Measurements from ENCODE around the gene PHF5A. TPM values are rescaled to one million over a fixed set of nuclear protein-coding genes. Genes with fewer than 3 reads are reported as not detected.

The PHF5A gene
- total and polyA plus RNA-seq, 7 experiments from 2014 or later = 22.4 to 63.9 (median 31.8) TPM

DNA sequence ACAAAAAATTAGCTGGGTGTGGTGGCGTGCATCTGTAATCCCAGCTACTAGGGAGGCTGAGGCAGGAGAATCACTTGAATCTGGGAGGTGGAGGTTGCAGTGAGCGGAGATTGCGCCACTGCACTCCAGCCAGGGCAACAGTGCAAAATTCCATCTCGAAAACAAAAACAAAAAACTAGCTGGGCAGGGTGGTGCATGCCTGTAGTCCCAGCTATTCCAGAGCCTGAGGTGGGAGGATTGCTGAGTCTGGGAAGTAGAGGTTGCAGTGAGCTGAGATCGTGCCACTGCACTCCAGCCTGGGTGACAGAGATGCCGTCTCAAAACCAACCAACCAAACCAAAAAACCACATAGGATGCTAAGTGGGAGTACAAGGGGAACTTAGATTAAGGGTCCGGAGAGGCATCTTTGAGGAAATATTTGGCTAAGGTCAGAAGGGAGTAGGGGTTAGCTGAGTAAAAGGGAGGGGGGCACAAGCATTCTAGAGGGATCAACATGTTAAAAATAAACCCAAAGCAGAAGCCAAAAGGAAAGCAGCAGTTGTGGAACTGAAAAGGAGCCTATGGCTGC, 10.2 kb downstream of the PHF5A start:
- CTCF ChIA-PET = no interaction called here
- no peaks in the 10 kb centered on the region for H3K27me3 Mint-ChIP-seq
- no peak for DNase-seq
- POLR2A ChIA-PET = interaction anchor here (0.6 to 1.4 kb wide), 3 partner anchors 10 to 46 kb away, joined by 3 to 4 read pairs (median 3); partner anchors contain the start of gene PHF5A
- peaks cover 3 to 22% (median 9%) of the 10 kb centered on the region in 5 donors for H3K36me3 Mint-ChIP-seq
- peaks cover 0 to 6% (median 4%) of the 10 kb centered on the region in 7 donors for H3K4me1 Mint-ChIP-seq
- H3K27ac ChIP-seq (ENCODE audit: low read depth, low read length) = no peak overlapping the region
- intact Hi-C loops (cut with micrococcal nuclease) = no loop called here
- H3K27me3 ChIP-seq (ENCODE audit: control insufficient read depth in 2 of 2, insufficient read depth in 2 of 2, low read length in 2 of 2) = no peaks in the 10 kb centered on the region
- H3K4me1 ChIP-seq (ENCODE audit: control insufficient read depth in 2 of 2, insufficient read depth in 2 of 2, low read length in 2 of 2) = no peaks in the 10 kb centered on the region
- no peak for ATAC-seq
- no peak overlapping the region for H3K4me3 Mint-ChIP-seq
- H3K9me3 Mint-ChIP-seq = no peaks in the 10 kb centered on the region
- peaks cover 9 to 44% (median 10%) of the 10 kb centered on the region in 3 experiments for H3K36me3 ChIP-seq (ENCODE audit: control insufficient read depth in 2 of 3, insufficient read depth in 3 of 3, low read length in 3 of 3)
- H3K27ac Mint-ChIP-seq = peak overlapping the region in 3 of 9 donors; percentile 43 to 61 (median 49)
- no peaks in the 10 kb centered on the region for H3K9me3 ChIP-seq (ENCODE audit: control insufficient read depth in 2 of 3, low read length in 3 of 3)
- H3K4me3 ChIP-seq (ENCODE audit: low read length) = no peak overlapping the region

DNA sequence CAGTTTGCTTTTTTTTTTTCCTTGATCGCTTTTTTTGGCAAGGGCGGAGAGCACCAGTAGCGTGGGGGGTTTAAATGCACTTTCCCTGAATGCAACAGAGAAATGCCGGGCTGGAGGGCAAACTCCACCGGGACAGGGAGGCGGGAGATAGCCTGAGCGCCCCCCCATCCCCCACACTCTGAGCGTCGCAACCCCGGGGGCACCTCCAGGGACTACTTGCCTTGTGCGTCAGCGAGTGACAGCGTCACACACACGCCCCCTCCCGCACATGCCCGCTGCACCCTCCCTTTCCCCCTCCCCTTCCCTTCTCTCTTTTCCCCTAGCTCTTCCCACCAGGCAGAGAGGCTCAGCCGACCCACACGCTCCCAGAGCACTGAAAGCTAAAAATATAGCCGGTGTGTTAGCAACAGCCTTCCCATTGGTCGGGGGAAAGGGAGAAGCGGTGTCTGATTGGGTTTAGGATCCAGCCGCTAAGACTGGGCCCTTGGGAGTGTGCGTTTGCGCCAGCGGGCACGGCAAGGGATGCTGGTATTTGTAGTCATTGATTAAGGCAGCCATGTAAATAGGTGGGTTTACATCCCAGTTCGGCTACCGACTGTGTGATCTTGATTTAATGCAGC, 20.2 kb downstream of the PHF5A start:
- peak overlapping the region; percentile 90 for H3K4me3 ChIP-seq (ENCODE audit: low read length)
- DNase-seq (peak; percentile 62 to 95 (median 92)), ATAC-seq (peak; percentile 78)
- Mint-ChIP-seq H3K27ac (peak overlapping the region; percentile 91 to 99 (median 94)), H3K27me3 (no peaks in the 10 kb centered on the region), H3K36me3 (peaks cover 0 to 7% (median 0%) of the 10 kb centered on the region in 5 donors), H3K9me3 (peaks cover 0 to 8% (median 0%) of the 10 kb centered on the region in 11 donors), H3K4me1 (peaks cover 6 to 25% (median 21%) of the 10 kb centered on the region in 7 donors), H3K4me3 (peak overlapping the region; percentile 92 to 98 (median 94))
- H3K4me1 ChIP-seq (ENCODE audit: control insufficient read depth in 2 of 2, insufficient read depth in 2 of 2, low read length in 2 of 2) = peaks cover 7% of the 10 kb centered on the region in 2 donors
- peak overlapping the region; percentile 88 for H3K27ac ChIP-seq (ENCODE audit: low read depth, low read length)
- ChIA-PET POLR2A (interaction anchor here (0.6 to 5.2 kb wide), 20 partner anchors 11 to 591 kb away, joined by 3 to 143 read pairs (median 4); partner anchors contain the start of genes ACO2, PHF5A, PMM1 and TEF), CTCF (interaction anchor here (0.6 to 1.3 kb wide), 5 partner anchors 20 to 1499 kb away, joined by 3 to 4 read pairs (median 3); partner anchors contain the start of genes ACO2 and PHF5A)
- peaks cover 0 to 6% (median 0%) of the 10 kb centered on the region in 3 experiments for H3K36me3 ChIP-seq (ENCODE audit: control insufficient read depth in 2 of 3, insufficient read depth in 3 of 3, low read length in 3 of 3)
- H3K27me3 ChIP-seq (ENCODE audit: control insufficient read depth in 2 of 2, insufficient read depth in 2 of 2, low read length in 2 of 2) = no peaks in the 10 kb centered on the region
- intact Hi-C loops (cut with micrococcal nuclease) = loop anchor here (1.0 to 10.0 kb wide), 14 partner anchors 20 to 1403 kb away; partner anchors contain the start of genes RANGAP1 (in 2 of the 2), RBX1 (in 2 of the 2), ACO2 (in 1 of the 2) and CENPM (in 1 of the 2)
- no peaks in the 10 kb centered on the region for H3K9me3 ChIP-seq (ENCODE audit: control insufficient read depth in 2 of 3, low read length in 3 of 3)

DNA sequence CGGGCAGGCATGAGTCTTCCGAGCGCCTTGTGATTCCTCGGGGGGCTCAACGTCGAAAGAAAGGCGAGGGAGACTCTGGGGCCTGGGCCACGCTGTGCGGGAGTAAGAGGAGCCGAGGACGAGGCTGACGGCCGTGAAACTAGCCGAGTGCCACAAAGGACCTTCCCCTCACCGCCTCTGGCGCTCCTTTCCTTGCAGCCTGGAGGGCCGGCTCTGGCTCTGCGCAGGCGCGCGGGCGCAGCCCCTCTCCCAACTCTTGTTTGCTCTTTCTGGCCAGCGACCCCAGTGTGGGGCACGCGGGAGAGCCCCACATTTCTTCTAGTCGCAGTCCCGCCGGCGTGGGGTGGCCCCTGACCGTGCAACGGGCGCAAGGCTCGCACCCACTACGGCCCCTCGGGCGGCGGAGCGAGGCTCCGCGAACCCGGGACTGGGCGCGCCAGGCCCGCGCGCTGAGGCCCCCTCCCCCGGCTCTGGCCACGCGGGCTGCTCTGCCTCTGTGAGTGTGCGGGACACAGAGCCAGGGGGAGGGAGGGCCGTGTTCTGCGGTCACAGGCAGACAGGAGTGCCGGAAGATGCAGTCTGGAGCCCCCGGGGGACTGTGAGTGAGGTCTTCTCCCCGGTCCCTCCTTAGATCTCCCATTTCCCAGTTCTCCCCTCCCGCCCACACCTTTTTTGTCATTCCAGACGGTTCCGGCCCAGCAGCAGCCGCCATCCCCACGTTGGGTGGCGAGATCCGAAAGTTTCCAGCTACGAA, 20.9 kb downstream of the PHF5A start:
- CTCF ChIA-PET = interaction anchor here (0.6 to 1.8 kb wide), 4 partner anchors 21 to 1498 kb away, joined by 3 to 5 read pairs (median 4); partner anchors contain the start of genes ACO2 and PHF5A
- peaks cover 0 to 8% (median 0%) of the 10 kb centered on the region in 11 donors for H3K9me3 Mint-ChIP-seq

DNA sequence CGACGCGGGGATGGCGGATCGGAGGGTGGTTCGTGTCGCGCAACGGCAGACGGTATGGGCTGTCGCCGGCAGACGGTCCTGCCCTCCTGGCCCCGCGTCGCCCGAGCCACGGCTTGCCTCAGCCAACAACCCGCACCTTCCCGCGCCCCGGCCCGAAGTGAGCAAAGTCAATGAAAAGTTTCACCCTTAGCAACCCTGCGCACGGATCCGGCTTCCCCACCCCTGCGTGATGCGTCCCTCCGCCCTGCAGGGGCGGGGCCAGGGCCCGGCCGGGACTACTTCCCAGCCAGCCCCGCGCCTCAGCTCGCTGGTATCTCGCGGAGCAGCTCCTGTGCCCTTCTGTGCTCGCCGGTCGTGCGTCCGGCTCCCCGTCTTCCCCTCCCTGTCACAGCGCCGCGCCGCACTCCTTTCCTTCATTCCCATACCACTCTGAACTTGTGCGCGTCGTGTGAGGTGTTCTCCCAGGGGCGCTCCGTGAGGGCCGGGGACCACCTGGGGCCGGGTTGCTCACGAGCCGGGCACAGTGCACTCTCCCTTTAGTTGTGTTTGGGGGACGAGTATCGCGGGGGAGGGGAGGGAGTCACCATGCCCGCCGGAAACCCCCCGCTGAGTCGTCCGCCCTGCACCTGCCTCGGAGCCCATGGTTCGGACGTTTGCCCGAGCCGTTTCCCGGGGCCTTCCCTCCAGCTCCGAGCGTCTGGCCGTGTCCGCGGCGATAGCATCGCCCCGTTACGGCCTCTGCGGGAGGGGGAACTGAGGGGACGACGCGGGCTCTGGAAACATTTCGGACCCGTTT, 21.7 kb downstream of the PHF5A start, which contains the start of gene TOB2:
TSS of gene TOB2 (minus strand) at position 163 of the 796 bp plus-strand sequence. CDS start 9,456 bp downstream, outside the sequence.
- POLR2A ChIA-PET = interaction anchor here (0.5 to 5.2 kb wide), 21 partner anchors 9 to 1168 kb away, joined by 3 to 143 read pairs (median 5); partner anchors contain the start of genes ACO2, DESI1, PHF5A and PMM1
- DNase-seq = peak; percentile 91 to 96 (median 94)

More for the DNA sequence above, 20.9 kb downstream of the PHF5A start:
- Histone ChIP-seq H3K4me3 (ENCODE audit: low read length) (peak overlapping the region; percentile 90), H3K9me3 (ENCODE audit: control insufficient read depth in 2 of 3, low read length in 3 of 3) (no peaks in the 10 kb centered on the region), H3K27me3 (ENCODE audit: control insufficient read depth in 2 of 2, insufficient read depth in 2 of 2, low read length in 2 of 2) (no peaks in the 10 kb centered on the region), H3K27ac (ENCODE audit: low read depth, low read length) (peak overlapping the region; percentile 88), H3K36me3 (ENCODE audit: control insufficient read depth in 2 of 3, insufficient read depth in 3 of 3, low read length in 3 of 3) (peaks cover 0 to 6% (median 0%) of the 10 kb centered on the region in 3 experiments), H3K4me1 (ENCODE audit: control insufficient read depth in 2 of 2, insufficient read depth in 2 of 2, low read length in 2 of 2) (peaks cover 7% of the 10 kb centered on the region in 2 donors)
- POLR2A ChIA-PET = interaction anchor here (0.6 to 5.2 kb wide), 26 partner anchors 9 to 1168 kb away, joined by 3 to 143 read pairs (median 4); partner anchors contain the start of genes ACO2, DESI1, PHF5A and PMM1
- peaks cover 6 to 32% (median 27%) of the 10 kb centered on the region in 7 donors for H3K4me1 Mint-ChIP-seq
- peak; percentile 32 to 69 (median 54) for DNase-seq
- peaks cover 0 to 6% (median 0%) of the 10 kb centered on the region in 5 donors for H3K36me3 Mint-ChIP-seq
- intact Hi-C loops (cut with micrococcal nuclease) = loop anchor here (1.0 to 10.0 kb wide), 17 partner anchors 21 to 1403 kb away; partner anchors contain the start of genes POLR3H (in 2 of the 2), RANGAP1 (in 2 of the 2), RBX1 (in 2 of the 2) and ACO2 (in 1 of the 2)
- ATAC-seq = no peak
- no peaks in the 10 kb centered on the region for H3K27me3 Mint-ChIP-seq
- peak overlapping the region; percentile 91 to 99 (median 94) for H3K27ac Mint-ChIP-seq
- H3K4me3 Mint-ChIP-seq = peak overlapping the region; percentile 92 to 98 (median 94)

GRCh38 chr22:41446057-41446501, 22.4 kb downstream of the PHF5A start:
- ChIA-PET POLR2A (interaction anchor here (0.5 to 5.2 kb wide), 25 partner anchors 9 to 1169 kb away, joined by 3 to 143 read pairs (median 5); partner anchors contain the start of genes ACO2, DESI1, PHF5A and PMM1), CTCF (interaction anchor here (0.6 to 1.8 kb wide), 3 partner anchors 22 to 80 kb away, joined by 3 to 5 read pairs (median 3); partner anchors contain the start of genes ACO2 and PHF5A)
- H3K4me1 ChIP-seq (ENCODE audit: control insufficient read depth in 2 of 2, insufficient read depth in 2 of 2, low read length in 2 of 2) = peaks cover 7% of the 10 kb centered on the region in 2 donors
- Mint-ChIP-seq H3K27me3 (no peaks in the 10 kb centered on the region), H3K4me1 (peaks cover 6 to 36% (median 28%) of the 10 kb centered on the region in 7 donors), H3K4me3 (peak overlapping the region; percentile 92 to 98 (median 94)), H3K27ac (peak overlapping the region; percentile 93 to 99 (median 97)), H3K9me3 (peaks cover 0 to 8% (median 0%) of the 10 kb centered on the region in 11 donors), H3K36me3 (peaks cover 0 to 6% (median 0%) of the 10 kb centered on the region in 5 donors)
- peaks cover 0 to 6% (median 0%) of the 10 kb centered on the region in 3 experiments for H3K36me3 ChIP-seq (ENCODE audit: control insufficient read depth in 2 of 3, insufficient read depth in 3 of 3, low read length in 3 of 3)
- H3K4me3 ChIP-seq (ENCODE audit: low read length) = peak overlapping the region; percentile 90
- ATAC-seq (no peak), DNase-seq (peak in 1 of 9 donors; percentile 7)
- H3K27me3 ChIP-seq (ENCODE audit: control insufficient read depth in 2 of 2, insufficient read depth in 2 of 2, low read length in 2 of 2) = no peaks in the 10 kb centered on the region
- no peaks in the 10 kb centered on the region for H3K9me3 ChIP-seq (ENCODE audit: control insufficient read depth in 2 of 3, low read length in 3 of 3)
- intact Hi-C loops (cut with micrococcal nuclease) = loop anchor here (1.0 to 10.0 kb wide), 8 partner anchors 79 to 1401 kb away; partner anchors contain the start of genes CENPM (in 1 of the 2), DESI1 (in 1 of the 2), L3MBTL2 (in 1 of the 2) and MRTFA (in 1 of the 2)
- peak overlapping the region; percentile 88 for H3K27ac ChIP-seq (ENCODE audit: low read depth, low read length)

More for the DNA sequence above, 21.7 kb downstream of the PHF5A start, which contains the start of gene TOB2:
- no peaks in the 10 kb centered on the region for H3K27me3 ChIP-seq (ENCODE audit: control insufficient read depth in 2 of 2, insufficient read depth in 2 of 2, low read length in 2 of 2)
- intact Hi-C loops (cut with micrococcal nuclease) = loop anchor here (1.0 to 10.0 kb wide), 9 partner anchors 78 to 1402 kb away; partner anchors contain the start of genes CENPM (in 1 of the 2), DESI1 (in 1 of the 2), L3MBTL2 (in 1 of the 2) and MRTFA (in 1 of the 2)
- CTCF ChIA-PET = interaction anchor here (1.3 to 1.8 kb wide), 2 partner anchors 21 to 43 kb away, joined by 3 to 5 read pairs; partner anchors contain the start of genes ACO2 and PHF5A
- peak; percentile 84 for ATAC-seq
- H3K9me3 ChIP-seq (ENCODE audit: control insufficient read depth in 2 of 3, low read length in 3 of 3) = no peaks in the 10 kb centered on the region
- H3K36me3 ChIP-seq (ENCODE audit: control insufficient read depth in 2 of 3, insufficient read depth in 3 of 3, low read length in 3 of 3) = peaks cover 0 to 6% (median 0%) of the 10 kb centered on the region in 3 experiments
- H3K9me3 Mint-ChIP-seq = peaks cover 0 to 8% (median 0%) of the 10 kb centered on the region in 11 donors
- H3K36me3 Mint-ChIP-seq = peaks cover 0 to 6% (median 0%) of the 10 kb centered on the region in 5 donors
- peaks cover 6 to 36% (median 28%) of the 10 kb centered on the region in 7 donors for H3K4me1 Mint-ChIP-seq
- H3K4me1 ChIP-seq (ENCODE audit: control insufficient read depth in 2 of 2, insufficient read depth in 2 of 2, low read length in 2 of 2) = peaks cover 7% of the 10 kb centered on the region in 2 donors
- H3K27me3 Mint-ChIP-seq = no peaks in the 10 kb centered on the region
- H3K4me3 ChIP-seq (ENCODE audit: low read length) = peak within 1 kb of the TSS; percentile 90
- H3K27ac ChIP-seq (ENCODE audit: low read depth, low read length) = peak within 1 kb of the TSS; percentile 88
- peak within 1 kb of the TSS; percentile 93 to 99 (median 97) for H3K27ac Mint-ChIP-seq
- peak within 1 kb of the TSS; percentile 92 to 98 (median 94) for H3K4me3 Mint-ChIP-seq
